Naive thymus-derived CD8-positive, alpha-beta T cell (primary cell): ENCODE measurements around the gene GALR2. TPM values are rescaled to one million over a fixed set of nuclear protein-coding genes. Genes with fewer than 3 reads are reported as not detected.
"Not testable (repeated sequence)": the region's sequence is repeated elsewhere in the genome, so short reads cannot be mapped to it uniquely, and the experiment has no call there.

ENCODE experiments used
- ATAC-seq, 2 donors: fragments of 150-1000 bp; cut with Tn5 transposase in 1 of 2; sonication (Bioruptor Pico), chemical (Tn5 transposase) in 1 of 2; 1 replicate in 1 of 2; 2 replicates in 1 of 2; pipeline ENCODE4 v1.10.0; 2021; ENCODE audit warnings: mild to moderate bottlenecking in 2 of 2, moderate library complexity in 2 of 2
- POLR2A ChIA-PET: fragments of 350-600 bp; sonication (Branson Sonifier 250); formaldehyde crosslinking; loops from one replicate; lab custom pipeline; 2021; ENCODE audit warnings: antibody characterized with exemption; lab: Charles Lee
- DNase-seq, 10 donors: peaks; one replicate each; pipeline versions ENCODE4 v3.0.0 to v3.0.0-alpha.2; 2020 to 2022
- H3K27ac Mint-ChIP-seq, 10 donors: one replicate each; pipeline ENCODE4 v1.8.0; 2020 to 2022; ENCODE audit warnings: mild to moderate bottlenecking in 10 of 10, mixed read lengths in 10 of 10, moderate library complexity in 4 of 10, inconsistent platforms in 1 of 10
- H3K27me3 Mint-ChIP-seq, 5 donors: one replicate each; pipeline ENCODE4 v1.8.0; 2021 to 2022; ENCODE audit warnings: mixed read lengths in 5 of 5
- H3K36me3 Mint-ChIP-seq, 3 donors: one replicate each; pipeline ENCODE4 v1.8.0; 2020 to 2022; ENCODE audit warnings: mixed read lengths in 3 of 3, mild to moderate bottlenecking in 2 of 3, inconsistent platforms in 1 of 3
- H3K4me1 Mint-ChIP-seq, 4 donors: one replicate each; pipeline ENCODE4 v1.8.0; 2021 to 2022; ENCODE audit warnings: mixed read lengths in 4 of 4
- H3K4me3 Mint-ChIP-seq, 10 donors: one replicate each; pipeline ENCODE4 v1.8.0; 2020 to 2022; ENCODE audit warnings: mild to moderate bottlenecking in 10 of 10, mixed read lengths in 10 of 10, moderate library complexity in 6 of 10, inconsistent platforms in 1 of 10
- H3K9me3 Mint-ChIP-seq, 9 donors: one replicate each; pipeline ENCODE4 v1.8.0; 2020 to 2022; ENCODE audit warnings: mixed read lengths in 9 of 9, mild to moderate bottlenecking in 3 of 9, inconsistent platforms in 1 of 9, moderate library complexity in 1 of 9
- polyA plus RNA-seq, 3 donors: library from polyadenylated mRNA; unstranded; fragments of 300-500 nt; fragmentation: Illumina TruSeq; gene quantifications; one replicate each; pipeline ENCODE4 v1.2.3, GENCODE V29; 2021
- total RNA-seq, 8 experiments: library from RNA in 2 of 8; stranded (reverse) in 2 of 8; gene quantifications; one replicate each; pipeline ENCODE4 v1.2.3 and lab custom pipeline; 2021 to 2026

GALR2 gene
- total and polyA plus RNA-seq, 5 experiments from 2014 or later, result 0.70 TPM; not detected in 4

DNA sequence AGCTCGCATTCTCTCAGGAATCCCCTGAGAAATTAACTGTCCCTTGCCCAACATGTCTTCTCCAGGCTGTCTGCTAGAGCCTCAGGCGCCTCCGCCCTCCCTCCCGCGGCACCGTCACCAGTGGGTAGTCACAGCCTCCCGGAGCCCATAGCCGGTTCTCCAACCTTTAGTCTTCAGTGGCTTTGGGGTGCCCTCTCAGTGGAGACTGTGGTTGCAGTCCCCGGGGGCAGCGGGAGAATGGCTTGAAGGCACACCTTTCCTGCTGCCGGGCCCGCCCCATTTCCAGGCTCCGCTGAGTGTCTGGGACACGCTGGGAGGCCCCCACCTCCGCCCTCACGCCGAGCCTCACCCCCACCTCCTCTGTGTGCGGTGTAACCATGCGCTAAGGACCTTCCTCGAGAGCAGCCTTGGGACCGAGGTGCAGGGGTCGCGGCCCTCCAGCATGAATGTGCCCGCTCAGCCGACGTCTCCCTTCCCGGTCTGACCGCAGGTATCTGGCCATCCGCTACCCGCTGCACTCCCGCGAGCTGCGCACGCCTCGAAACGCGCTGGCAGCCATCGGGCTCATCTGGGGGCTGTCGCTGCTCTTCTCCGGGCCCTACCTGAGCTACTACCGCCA is 1.7 kb downstream of the GALR2 start:
- Mint-ChIP-seq H3K9me3 (peaks cover 0 to 3% (median 0%) of the 10 kb centered on the region in 9 donors), H3K27me3 (peaks cover 10 to 32% (median 20%) of the 10 kb centered on the region in 5 donors), H3K4me3 (peak overlapping the region; percentile 75 to 94 (median 89)), H3K36me3 (peaks cover 0 to 4% (median 0%) of the 10 kb centered on the region in 3 donors), H3K27ac (peak overlapping the region in 8 of 10 donors; percentile 84 to 97 (median 92)), H3K4me1 (peaks cover 28 to 70% (median 61%) of the 10 kb centered on the region in 4 donors)
- DNase-seq (peak in 2 of 10 donors; percentile 12 to 28), ATAC-seq (no peak)
- POLR2A ChIA-PET, result interaction anchor here (0.5 to 2.4 kb wide), 7 partner anchors 38 to 292 kb away, joined by 3 to 8 read pairs (median 4); partner anchors contain the start of gene UNK

GRCh38 chr17:76076765-76077583 is 2.4 kb downstream of the GALR2 start:
- peaks cover 0 to 3% (median 0%) of the 10 kb centered on the region in 9 donors for H3K9me3 Mint-ChIP-seq
- peak in 9 of 10 donors; percentile 47 to 81 (median 69) for DNase-seq
- ATAC-seq, result peak; percentile 16 to 67
- peaks cover 10 to 32% (median 20%) of the 10 kb centered on the region in 5 donors for H3K27me3 Mint-ChIP-seq
- peaks cover 23 to 65% (median 54%) of the 10 kb centered on the region in 4 donors for H3K4me1 Mint-ChIP-seq
- POLR2A ChIA-PET, result interaction anchor here (0.5 to 2.4 kb wide), 10 partner anchors 8 to 292 kb away, joined by 3 to 8 read pairs (median 4); partner anchors contain the start of genes EXOC7 and UNK
- H3K27ac Mint-ChIP-seq, result peak overlapping the region in 9 of 10 donors; percentile 84 to 97 (median 91)
- H3K36me3 Mint-ChIP-seq, result peaks cover 0 to 4% (median 0%) of the 10 kb centered on the region in 3 donors
- H3K4me3 Mint-ChIP-seq, result peak overlapping the region; percentile 75 to 94 (median 88)

GRCh38 chr17:76077584-76078110 is 3.1 kb downstream of the GALR2 start:
- H3K36me3 Mint-ChIP-seq, result peaks cover 0 to 4% (median 0%) of the 10 kb centered on the region in 3 donors
- peaks cover 10 to 32% (median 20%) of the 10 kb centered on the region in 5 donors for H3K27me3 Mint-ChIP-seq
- no peak for ATAC-seq
- H3K9me3 Mint-ChIP-seq, result peaks cover 0 to 3% (median 0%) of the 10 kb centered on the region in 9 donors
- H3K4me1 Mint-ChIP-seq, result peaks cover 23 to 65% (median 54%) of the 10 kb centered on the region in 4 donors
- peak overlapping the region in 8 of 10 donors; percentile 85 to 94 (median 89) for H3K4me3 Mint-ChIP-seq
- POLR2A ChIA-PET, result interaction anchor here (0.6 to 2.4 kb wide), 10 partner anchors 8 to 194 kb away, joined by 3 to 11 read pairs (median 4); partner anchors contain the start of gene EXOC7
- H3K27ac Mint-ChIP-seq, result peak overlapping the region in 9 of 10 donors; percentile 80 to 97 (median 85)
- no peak for DNase-seq

DNA sequence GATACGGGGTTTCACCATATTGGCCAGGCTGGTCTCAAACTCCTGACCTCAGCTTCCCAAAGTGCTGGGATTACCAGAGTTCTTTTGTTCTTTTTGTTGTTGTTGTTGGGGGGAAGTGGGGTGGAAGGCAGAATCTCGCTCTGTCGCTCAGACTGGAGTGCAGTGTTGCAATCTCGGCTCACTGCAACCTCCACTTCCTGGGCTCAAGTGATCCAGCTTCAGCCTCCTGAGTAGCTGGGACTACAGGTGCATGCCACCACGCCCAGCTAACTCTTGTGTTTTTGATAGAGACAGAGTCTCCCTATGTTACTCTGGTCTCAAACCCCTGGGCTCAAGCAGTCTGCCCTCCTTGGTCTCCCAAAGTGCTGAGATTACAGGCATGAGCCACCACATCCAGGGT is 3.8 kb downstream of the GALR2 start:
- Mint-ChIP-seq H3K4me1 (peaks cover 23 to 61% (median 52%) of the 10 kb centered on the region in 4 donors), H3K27me3 (peaks cover 10 to 32% (median 20%) of the 10 kb centered on the region in 5 donors), H3K4me3 (peak overlapping the region in 6 of 10 donors; percentile 15 to 64 (median 35)), H3K27ac (peak overlapping the region in 7 of 10 donors; percentile 37 to 81 (median 65))
- not testable (repeated sequence) for ATAC-seq, H3K36me3 Mint-ChIP-seq, DNase-seq, H3K9me3 Mint-ChIP-seq
- POLR2A ChIA-PET, result interaction anchor here (0.6 to 3.2 kb wide), 7 partner anchors 11 to 193 kb away, joined by 3 to 15 read pairs (median 4); partner anchors contain the start of gene EXOC7

GRCh38 chr17:76078860-76079534 is 4.4 kb downstream of the GALR2 start, which contains the start of gene ZACN:
Gene ZACN, plus strand, starts transcription at chr17:76079182. Its CDS starts 83 bp downstream, at chr17:76079265.
- ATAC-seq, result no peak
- Mint-ChIP-seq H3K9me3 (peaks cover 0 to 3% (median 0%) of the 10 kb centered on the region in 9 donors), H3K36me3 (peaks cover 0 to 8% (median 0%) of the 10 kb centered on the region in 3 donors), H3K4me3 (peak within 1 kb of the TSS in 8 of 10 donors; percentile 7 to 64 (median 27)), H3K27ac (peak within 1 kb of the TSS in 9 of 10 donors; percentile 57 to 84 (median 71)), H3K27me3 (peaks cover 8 to 28% (median 17%) of the 10 kb centered on the region in 5 donors), H3K4me1 (peaks cover 23 to 59% (median 51%) of the 10 kb centered on the region in 4 donors)
- DNase-seq, result no peak
- POLR2A ChIA-PET, result interaction anchor here (0.6 to 3.2 kb wide), 10 partner anchors 13 to 1263 kb away, joined by 3 to 15 read pairs (median 6); partner anchors contain the start of gene EXOC7

DNA sequence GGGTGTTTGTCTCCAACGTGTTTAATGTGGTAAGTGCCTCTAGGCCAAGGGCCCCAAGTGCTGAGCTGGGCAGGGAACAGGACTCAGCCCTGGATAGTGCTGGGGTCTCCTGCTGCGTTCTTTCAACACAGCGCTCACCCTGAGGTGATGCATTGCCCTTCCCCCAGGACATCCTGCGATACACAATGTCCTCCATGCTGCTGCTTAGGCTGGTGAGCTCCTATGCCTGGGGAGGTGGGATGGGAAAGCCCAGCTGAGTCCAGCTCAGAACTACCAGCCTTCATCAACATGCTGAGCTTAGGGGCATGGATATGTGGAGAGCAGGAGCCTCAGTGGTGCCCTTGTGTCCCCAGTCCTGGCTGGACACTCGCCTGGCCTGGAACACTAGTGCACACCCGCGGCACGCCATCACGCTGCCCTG is 5.0 kb downstream of the GALR2 start:
- H3K9me3 Mint-ChIP-seq, result peaks cover 0 to 3% (median 0%) of the 10 kb centered on the region in 9 donors
- H3K4me1 Mint-ChIP-seq, result peaks cover 23 to 58% (median 51%) of the 10 kb centered on the region in 4 donors
- peak overlapping the region in 5 of 10 donors; percentile 52 to 71 (median 57) for H3K27ac Mint-ChIP-seq
- no peak for ATAC-seq
- H3K4me3 Mint-ChIP-seq, result peak overlapping the region in 4 of 10 donors; percentile 7 to 40 (median 16)
- H3K36me3 Mint-ChIP-seq, result peaks cover 0 to 13% (median 3%) of the 10 kb centered on the region in 3 donors
- peaks cover 8 to 26% (median 17%) of the 10 kb centered on the region in 5 donors for H3K27me3 Mint-ChIP-seq
- DNase-seq, result no peak
- POLR2A ChIA-PET, result interaction anchor here (0.6 to 3.2 kb wide), 11 partner anchors 12 to 1262 kb away, joined by 3 to 15 read pairs (median 4); partner anchors contain the start of gene EXOC7

GRCh38 chr17:76079956-76080767 is 5.6 kb downstream of the GALR2 start:
- Mint-ChIP-seq H3K27ac (peak overlapping the region; percentile 27 to 87 (median 68)), H3K4me3 (peak overlapping the region in 2 of 10 donors; percentile 19 to 40), H3K36me3 (peaks cover 0 to 16% (median 7%) of the 10 kb centered on the region in 3 donors), H3K9me3 (peaks cover 0 to 2% (median 0%) of the 10 kb centered on the region in 9 donors), H3K4me1 (peaks cover 19 to 53% (median 46%) of the 10 kb centered on the region in 4 donors), H3K27me3 (peaks cover 4 to 20% (median 13%) of the 10 kb centered on the region in 5 donors)
- DNase-seq (no peak), ATAC-seq (peak; percentile 17 to 24)
- POLR2A ChIA-PET, result interaction anchor here (0.6 to 3.2 kb wide), 14 partner anchors 11 to 1262 kb away, joined by 3 to 15 read pairs (median 4); partner anchors contain the start of gene EXOC7

GRCh38 chr17:76080768-76081287 is 6.2 kb downstream of the GALR2 start:
- peaks cover 17 to 47% (median 39%) of the 10 kb centered on the region in 4 donors for H3K4me1 Mint-ChIP-seq
- peaks cover 0 to 22% (median 7%) of the 10 kb centered on the region in 3 donors for H3K36me3 Mint-ChIP-seq
- POLR2A ChIA-PET, result interaction anchor here (1.0 to 3.2 kb wide), 10 partner anchors 11 to 199 kb away, joined by 3 to 15 read pairs (median 4); partner anchors contain the start of gene EXOC7
- no peak for DNase-seq
- no peak for ATAC-seq
- peak overlapping the region; percentile 21 to 87 (median 68) for H3K27ac Mint-ChIP-seq
- peaks cover 0 to 2% (median 0%) of the 10 kb centered on the region in 9 donors for H3K9me3 Mint-ChIP-seq
- H3K27me3 Mint-ChIP-seq, result peaks cover 1 to 14% (median 10%) of the 10 kb centered on the region in 5 donors
- H3K4me3 Mint-ChIP-seq, result no peak overlapping the region

DNA sequence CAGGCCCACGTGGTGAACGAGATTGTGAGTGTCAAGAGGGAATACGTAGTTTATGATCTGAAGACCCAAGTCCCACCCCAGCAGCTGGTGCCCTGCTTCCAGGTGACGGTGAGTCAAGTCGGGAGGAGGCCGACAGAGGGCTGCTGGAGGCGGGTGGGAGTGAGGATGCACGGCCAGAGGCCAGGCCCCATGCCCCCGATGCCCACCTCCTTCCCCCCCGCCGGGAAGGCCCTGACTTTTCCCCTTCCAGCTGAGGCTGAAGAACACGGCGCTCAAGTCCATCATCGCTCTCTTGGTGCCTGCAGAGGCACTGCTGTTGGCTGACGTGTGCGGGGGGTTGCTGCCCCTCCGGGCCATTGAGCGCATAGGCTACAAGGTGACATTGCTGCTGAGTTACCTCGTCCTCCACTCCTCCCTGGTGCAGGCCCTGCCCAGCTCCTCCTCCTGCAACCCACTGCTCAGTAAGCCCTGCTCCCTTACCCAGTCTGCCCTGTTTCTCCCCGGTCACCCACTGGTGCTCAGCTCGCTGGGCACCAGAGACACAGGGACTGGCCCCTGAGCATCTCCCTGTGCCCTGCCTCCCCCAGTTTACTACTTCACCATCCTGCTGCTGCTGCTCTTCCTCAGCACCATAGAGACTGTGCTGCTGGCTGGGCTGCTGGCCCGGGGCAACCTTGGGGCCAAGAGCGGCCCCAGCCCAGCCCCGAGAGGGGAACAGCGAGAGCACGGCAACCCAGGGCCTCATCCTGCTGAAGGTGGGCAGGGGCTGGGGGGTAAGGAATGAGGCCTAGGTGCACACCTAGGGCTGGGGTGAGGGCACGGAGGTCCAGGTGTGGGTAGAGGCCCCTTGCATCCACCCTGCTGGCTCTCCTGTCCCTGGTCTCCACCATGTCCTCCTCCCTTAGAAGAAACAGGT is 7.0 kb downstream of the GALR2 start:
- POLR2A ChIA-PET, result interaction anchor here (1.6 to 3.2 kb wide), 4 partner anchors 22 to 67 kb away, joined by 4 to 15 read pairs (median 10); partner anchors contain the start of gene EXOC7
- peak overlapping the region in 1 of 10 donors; percentile 28 for H3K4me3 Mint-ChIP-seq
- H3K27ac Mint-ChIP-seq, result peak overlapping the region in 9 of 10 donors; percentile 41 to 92 (median 85)
- DNase-seq (no peak), ATAC-seq (no peak)
- peaks cover 0 to 2% (median 0%) of the 10 kb centered on the region in 9 donors for H3K9me3 Mint-ChIP-seq
- H3K36me3 Mint-ChIP-seq, result peaks cover 0 to 28% (median 7%) of the 10 kb centered on the region in 3 donors
- peaks cover 1 to 10% (median 5%) of the 10 kb centered on the region in 5 donors for H3K27me3 Mint-ChIP-seq
- peaks cover 16 to 40% (median 33%) of the 10 kb centered on the region in 4 donors for H3K4me1 Mint-ChIP-seq
